Central memory CD8-positive, alpha-beta T cell (primary cell): ENCODE data around the gene PERP.

Experiments
- ATAC-seq: fragments of 150-1000 bp; cut with Tn5 transposase; replicated peaks from 2 replicates; pipeline ENCODE4 v1.10.0; 2022; ENCODE audit warnings: mild to moderate bottlenecking, moderate FRiP score, moderate number of reproducible peaks; ENCODE audit not compliant: poor library complexity, severe bottlenecking; ENCODE audit errors: extremely low read depth
- DNase-seq, 2 donors: peaks; one replicate each; pipeline ENCODE4 v3.0.0; 2021; ENCODE audit warnings: low spot score in 2 of 2
- H3K27ac Mint-ChIP-seq: one replicate; pipeline ENCODE4 v1.8.0; 2022; ENCODE audit warnings: low read depth, mild to moderate bottlenecking, moderate library complexity, mixed read lengths
- H3K27me3 Mint-ChIP-seq: one replicate; pipeline ENCODE4 v1.8.0; 2022; ENCODE audit warnings: mixed read lengths
- H3K36me3 Mint-ChIP-seq: one replicate; pipeline ENCODE4 v1.8.0; 2022; ENCODE audit warnings: mild to moderate bottlenecking, moderate library complexity, mixed read lengths; ENCODE audit not compliant: insufficient read depth
- H3K4me1 Mint-ChIP-seq: one replicate; pipeline ENCODE4 v1.8.0; 2022; ENCODE audit warnings: mixed read lengths
- H3K4me3 Mint-ChIP-seq: one replicate; pipeline ENCODE4 v1.8.0; 2022; ENCODE audit warnings: mild to moderate bottlenecking, moderate library complexity, mixed read lengths
- H3K9me3 Mint-ChIP-seq: one replicate; pipeline ENCODE4 v1.8.0; 2022; ENCODE audit warnings: mixed read lengths

PERP gene

GRCh38 chr6:138099832-138100231 is 7.4 kb downstream of the PERP start:
- DNase-seq: no peak

GRCh38 chr6:138098306-138098705 is 8.9 kb downstream of the PERP start:
- Mint-ChIP-seq H3K4me3 (no peak overlapping the region), H3K36me3 (peaks cover 6% of the 10 kb centered on the region), H3K27me3 (no peaks in the 10 kb centered on the region), H3K27ac (no peak overlapping the region), H3K4me1 (no peaks in the 10 kb centered on the region), H3K9me3 (peaks cover 5% of the 10 kb centered on the region)
- DNase-seq: no peak
- ATAC-seq: no peak

More at GRCh38 chr6:138099832-138100231, 7.4 kb downstream of the PERP start:
- H3K27ac Mint-ChIP-seq: no peak overlapping the region
- no peak overlapping the region for H3K4me3 Mint-ChIP-seq
- H3K27me3 Mint-ChIP-seq: no peaks in the 10 kb centered on the region
- H3K4me1 Mint-ChIP-seq: no peaks in the 10 kb centered on the region
- no peak for ATAC-seq
- peaks cover 8% of the 10 kb centered on the region for H3K36me3 Mint-ChIP-seq
- peaks cover 5% of the 10 kb centered on the region for H3K9me3 Mint-ChIP-seq

- Mint-ChIP-seq H3K4me3 (no peak overlapping the region), H3K9me3 (peaks cover 5% of the 10 kb centered on the region), H3K36me3 (peaks cover 8% of the 10 kb centered on the region), H3K27ac (no peak overlapping the region), H3K4me1 (no peaks in the 10 kb centered on the region), H3K27me3 (no peaks in the 10 kb centered on the region)
- ATAC-seq (no peak), DNase-seq (no peak)
Measured at GRCh38 chr6:138094260-138094659, 13.0 kb downstream of the PERP start.

GRCh38 chr6:138093632-138094031 is 13.6 kb downstream of the PERP start:
- Mint-ChIP-seq H3K27ac (no peak overlapping the region), H3K27me3 (no peaks in the 10 kb centered on the region), H3K4me3 (no peak overlapping the region), H3K4me1 (no peaks in the 10 kb centered on the region), H3K9me3 (peaks cover 5% of the 10 kb centered on the region), H3K36me3 (peaks cover 8% of the 10 kb centered on the region)
- DNase-seq: no peak
- ATAC-seq: no peak

- no peaks in the 10 kb centered on the region for H3K4me1 Mint-ChIP-seq
- H3K4me3 Mint-ChIP-seq: no peak overlapping the region
Measured at GRCh38 chr6:138092686-138093085, 14.5 kb downstream of the PERP start.

GRCh38 chr6:138089325-138089724 is 17.9 kb downstream of the PERP start:
- no peak for DNase-seq
- H3K36me3 Mint-ChIP-seq: peaks cover 4% of the 10 kb centered on the region
- ATAC-seq: no peak
- H3K4me3 Mint-ChIP-seq: no peak overlapping the region
- no peaks in the 10 kb centered on the region for H3K9me3 Mint-ChIP-seq
- no peaks in the 10 kb centered on the region for H3K27me3 Mint-ChIP-seq
- H3K27ac Mint-ChIP-seq: no peak overlapping the region
- H3K4me1 Mint-ChIP-seq: no peaks in the 10 kb centered on the region

More at GRCh38 chr6:138092686-138093085, 14.5 kb downstream of the PERP start:
- DNase-seq (no peak), ATAC-seq (no peak)
- Mint-ChIP-seq H3K9me3 (no peaks in the 10 kb centered on the region), H3K27ac (no peak overlapping the region), H3K36me3 (peaks cover 8% of the 10 kb centered on the region), H3K27me3 (no peaks in the 10 kb centered on the region)

GRCh38 chr6:138088326-138088762 is 18.9 kb downstream of the PERP start:
- Mint-ChIP-seq H3K4me1 (no peaks in the 10 kb centered on the region), H3K27me3 (no peaks in the 10 kb centered on the region), H3K27ac (no peak overlapping the region), H3K9me3 (no peaks in the 10 kb centered on the region), H3K4me3 (no peak overlapping the region), H3K36me3 (peaks cover 4% of the 10 kb centered on the region)
- no peak for ATAC-seq
- DNase-seq: no peak

GRCh38 chr6:138087593-138088325 is 19.5 kb downstream of the PERP start:
- ATAC-seq: no peak
- H3K36me3 Mint-ChIP-seq: peaks cover 4% of the 10 kb centered on the region
- no peak overlapping the region for H3K27ac Mint-ChIP-seq
- no peaks in the 10 kb centered on the region for H3K27me3 Mint-ChIP-seq
- H3K4me1 Mint-ChIP-seq: no peaks in the 10 kb centered on the region
- no peaks in the 10 kb centered on the region for H3K9me3 Mint-ChIP-seq
- no peak overlapping the region for H3K4me3 Mint-ChIP-seq
- no peak for DNase-seq

- ATAC-seq (no peak), DNase-seq (no peak)
- H3K4me1 Mint-ChIP-seq: no peaks in the 10 kb centered on the region
- H3K36me3 Mint-ChIP-seq: peaks cover 1% of the 10 kb centered on the region
- no peaks in the 10 kb centered on the region for H3K27me3 Mint-ChIP-seq
- H3K27ac Mint-ChIP-seq: no peak overlapping the region
- no peak overlapping the region for H3K4me3 Mint-ChIP-seq
- no peaks in the 10 kb centered on the region for H3K9me3 Mint-ChIP-seq
Measured at GRCh38 chr6:138086573-138087196, 20.5 kb downstream of the PERP start.

GRCh38 chr6:138085839-138086222 is 21.4 kb downstream of the PERP start:
- Mint-ChIP-seq H3K9me3 (no peaks in the 10 kb centered on the region), H3K4me3 (no peak overlapping the region)

GRCh38 chr6:138084904-138085838 is 22.0 kb downstream of the PERP start:
- Mint-ChIP-seq H3K36me3 (no peaks in the 10 kb centered on the region), H3K27ac (no peak overlapping the region), H3K4me1 (no peaks in the 10 kb centered on the region), H3K27me3 (peaks cover 9% of the 10 kb centered on the region), H3K9me3 (no peaks in the 10 kb centered on the region), H3K4me3 (no peak overlapping the region)
- ATAC-seq (no peak), DNase-seq (no peak)

More at GRCh38 chr6:138085839-138086222, 21.4 kb downstream of the PERP start:
- Mint-ChIP-seq H3K27ac (no peak overlapping the region), H3K4me1 (no peaks in the 10 kb centered on the region), H3K27me3 (peaks cover 2% of the 10 kb centered on the region), H3K36me3 (no peaks in the 10 kb centered on the region)
- ATAC-seq (no peak), DNase-seq (no peak)

- Mint-ChIP-seq H3K27me3 (peaks cover 38% of the 10 kb centered on the region), H3K27ac (no peak overlapping the region), H3K4me3 (no peak overlapping the region), H3K4me1 (no peaks in the 10 kb centered on the region), H3K9me3 (no peaks in the 10 kb centered on the region), H3K36me3 (no peaks in the 10 kb centered on the region)
- ATAC-seq (no peak), DNase-seq (no peak)
Measured at GRCh38 chr6:138082232-138082631, 25.0 kb downstream of the PERP start.
